ENCODE measurements around the gene TMEM207.
"Not testable (repeated sequence)": the region's sequence is repeated elsewhere in the genome, so short reads cannot be mapped to it uniquely, and the experiment has no call there.

Gene TMEM207

GRCh38 chr3:190449801-190450200 is at the start of gene TMEM207:
Gene TMEM207, minus strand, starts transcription at chr3:190449901. Its CDS starts 92 bp downstream, at chr3:190449809.
- no peak for DNase-seq

- no peak for DNase-seq
Observed at GRCh38 chr3:190499122-190499521, 49.4 kb upstream of the TMEM207 start.

GRCh38 chr3:190498293-190498692 is 48.6 kb upstream of the TMEM207 start:
- no peak for DNase-seq

GRCh38 chr3:190497811-190498210 is 48.1 kb upstream of the TMEM207 start:
- DNase-seq, result no peak

GRCh38 chr3:190496859-190497258 is 47.2 kb upstream of the TMEM207 start:
- no peak for DNase-seq

- no peak for DNase-seq
Observed at GRCh38 chr3:190495796-190496195, 46.1 kb upstream of the TMEM207 start.

- no peak for DNase-seq
Observed at GRCh38 chr3:190495354-190495753, 45.7 kb upstream of the TMEM207 start.

GRCh38 chr3:190494907-190495306 is 45.2 kb upstream of the TMEM207 start:
- DNase-seq, result no peak

- DNase-seq, result no peak
Observed at GRCh38 chr3:190492966-190493365, 43.3 kb upstream of the TMEM207 start.

- no peak for DNase-seq
Observed at GRCh38 chr3:190492129-190492528, 42.4 kb upstream of the TMEM207 start.

- no peak for DNase-seq
Observed at GRCh38 chr3:190491533-190492054, 41.9 kb upstream of the TMEM207 start.

- DNase-seq, result no peak
Observed at GRCh38 chr3:190486908-190487607, 37.4 kb upstream of the TMEM207 start.

GRCh38 chr3:190486533-190486864 is 36.8 kb upstream of the TMEM207 start:
- DNase-seq, result no peak

GRCh38 chr3:190485830-190486532 is 36.3 kb upstream of the TMEM207 start:
- DNase-seq, result no peak

GRCh38 chr3:190481779-190482178 is 32.1 kb upstream of the TMEM207 start:
- no peak for DNase-seq

- not testable (repeated sequence) for DNase-seq
Observed at GRCh38 chr3:190473261-190473660, 23.6 kb upstream of the TMEM207 start.

- no peak for DNase-seq
Observed at GRCh38 chr3:190467922-190468321, 18.2 kb upstream of the TMEM207 start.

- no peak for DNase-seq
Observed at GRCh38 chr3:190458040-190458439, 8.3 kb upstream of the TMEM207 start.

- no peak for DNase-seq
Observed at GRCh38 chr3:190456770-190457169, 7.1 kb upstream of the TMEM207 start.

- DNase-seq, result no peak
Observed at GRCh38 chr3:190455828-190456227, 6.1 kb upstream of the TMEM207 start.

- DNase-seq, result no peak
Observed at GRCh38 chr3:190448256-190448655, 1.4 kb downstream of the TMEM207 start.

- DNase-seq, result no peak
Observed at GRCh38 chr3:190446573-190447279, 3.0 kb downstream of the TMEM207 start.

- no peak for DNase-seq
Observed at GRCh38 chr3:190444576-190445145, 5.0 kb downstream of the TMEM207 start.
